ENCODE results near the gene KRTAP16-1.

The KRTAP16-1 gene

DNA sequence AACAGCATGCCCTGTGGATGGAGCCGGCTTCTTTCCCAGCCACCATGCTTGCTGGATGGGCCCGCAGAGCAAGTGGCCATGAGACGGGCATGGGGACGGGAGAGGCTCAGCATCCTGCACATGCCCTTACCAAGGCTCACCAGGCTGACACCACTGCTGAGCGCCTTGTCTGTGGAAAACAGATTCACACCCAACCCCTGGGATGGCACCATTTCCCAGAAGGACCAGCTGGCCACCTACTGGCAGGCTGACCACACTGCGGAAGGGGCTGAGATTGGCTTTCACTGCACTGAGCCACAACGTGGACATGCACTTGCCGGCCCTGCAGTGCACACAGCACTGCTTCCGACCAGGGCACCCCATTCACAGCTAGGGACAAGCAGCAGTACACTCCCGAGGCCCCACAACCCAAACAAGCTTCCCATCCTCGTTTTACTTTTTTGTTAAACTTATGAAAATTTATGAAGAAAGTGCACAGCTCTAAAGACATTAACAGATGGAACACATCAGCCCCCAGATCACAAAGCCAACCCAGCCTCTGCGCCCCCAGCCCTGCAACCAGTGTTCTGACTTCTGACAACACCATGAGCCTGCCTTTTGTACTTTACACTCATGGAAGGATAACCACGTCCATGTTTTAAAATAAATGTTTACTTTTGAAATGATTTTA lies 20.3 kb upstream of the KRTAP16-1 start:
- DNase-seq (ENCODE audit: low read depth): peak; percentile 18

DNA sequence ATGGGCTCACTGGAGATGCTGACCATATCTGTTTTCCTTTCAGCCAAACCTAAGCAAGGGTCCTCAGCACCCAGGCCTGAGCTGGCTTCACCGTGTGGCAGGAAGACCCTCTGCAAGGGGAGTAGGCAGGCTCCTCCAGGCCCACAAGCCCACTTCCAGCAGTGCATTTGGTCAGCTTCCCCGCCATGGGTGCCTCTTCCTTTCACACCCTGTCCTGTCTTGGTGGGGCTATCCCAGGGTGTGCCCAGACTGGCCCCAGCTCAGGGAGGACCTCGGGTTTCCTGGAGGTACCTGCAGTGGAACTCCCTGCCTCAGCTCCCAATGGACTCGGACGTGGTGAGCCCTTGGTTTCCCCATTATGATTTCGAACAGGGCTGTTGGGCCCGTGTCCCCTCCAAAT lies 19.1 kb upstream of the KRTAP16-1 start:
- DNase-seq (ENCODE audit: low read depth): no peak

DNA sequence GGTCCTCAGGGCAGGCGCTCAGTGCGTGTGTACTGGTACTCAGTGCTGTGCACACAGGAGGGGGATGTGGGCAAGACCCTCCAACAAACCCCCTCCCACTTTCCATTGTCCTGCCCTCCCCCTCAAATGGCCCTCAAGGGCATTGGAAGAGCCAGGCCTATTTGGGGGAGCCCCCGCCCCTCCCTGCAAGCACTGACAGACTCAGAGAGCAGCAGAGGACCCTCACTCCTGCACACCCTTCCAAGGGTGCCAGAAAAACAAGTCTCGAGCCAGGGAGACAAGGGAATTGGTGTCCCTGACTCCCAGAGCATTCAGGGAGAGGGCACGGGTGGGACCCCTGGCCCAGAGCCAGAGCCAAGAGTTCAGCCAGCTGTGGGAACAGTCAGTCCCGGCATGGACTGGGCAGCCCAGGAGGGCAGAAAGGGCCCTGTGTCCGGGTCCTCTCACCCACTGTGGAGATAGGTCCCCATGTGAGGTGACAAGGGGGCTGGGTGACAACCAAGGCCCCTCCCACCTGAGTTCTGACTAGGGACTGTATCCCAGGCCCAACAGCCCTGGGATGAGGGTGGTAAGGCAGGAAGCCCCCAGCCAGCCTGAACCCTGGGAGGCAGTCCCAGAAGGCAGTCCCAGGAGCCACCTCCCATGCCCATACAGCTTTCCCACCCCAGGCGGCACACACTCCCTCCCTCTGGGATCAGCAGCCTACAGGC lies 18.5 kb upstream of the KRTAP16-1 start:
- no peak for DNase-seq (ENCODE audit: low read depth)

DNA sequence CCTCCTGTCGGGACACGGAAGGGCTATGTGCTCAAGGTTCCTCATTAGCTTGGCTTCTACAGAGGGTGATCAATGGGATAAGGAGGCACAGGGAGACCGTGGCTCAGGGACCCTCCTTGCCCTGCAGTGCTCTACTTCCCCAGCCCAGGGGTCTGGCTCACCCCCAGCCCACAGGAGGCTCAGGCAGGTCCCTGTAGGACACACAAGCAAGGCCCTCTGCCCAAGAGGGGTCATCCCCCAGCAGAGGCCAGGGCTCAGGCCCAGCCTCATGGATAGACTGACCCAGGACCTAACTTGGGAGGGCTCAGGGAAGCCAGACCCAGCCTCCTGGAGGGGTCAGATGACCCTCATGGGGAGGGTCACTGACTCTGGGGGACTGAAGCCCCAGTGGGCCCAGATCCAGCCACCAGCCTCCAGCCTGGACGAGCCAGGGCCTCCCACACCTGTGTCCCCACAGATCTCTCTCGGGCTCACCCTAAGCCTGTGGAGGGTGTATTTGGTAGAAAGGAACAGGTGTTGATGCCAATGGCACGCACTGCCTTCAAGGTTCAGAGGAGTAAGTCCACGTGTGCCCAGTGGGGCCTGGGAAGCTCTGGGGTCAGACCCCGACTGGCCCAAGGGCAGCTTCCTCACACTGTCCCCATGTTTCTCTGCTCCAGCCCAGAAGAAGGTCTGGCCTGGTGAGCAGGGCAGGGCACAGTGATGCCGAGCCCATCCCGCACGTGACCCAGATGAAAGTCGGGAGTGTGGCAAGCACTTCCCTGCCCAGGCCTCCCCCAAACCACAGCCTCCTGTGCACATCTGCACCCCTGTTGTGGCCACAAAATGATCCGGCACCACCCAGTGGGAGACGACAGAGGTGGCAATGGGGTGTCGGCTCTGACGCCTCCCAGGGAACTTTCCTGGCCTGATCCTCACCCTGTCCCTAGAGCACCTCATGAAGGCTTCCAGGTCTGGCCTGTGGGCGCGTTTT lies 17.4 kb upstream of the KRTAP16-1 start:
- DNase-seq (ENCODE audit: low read depth): no peak

DNA sequence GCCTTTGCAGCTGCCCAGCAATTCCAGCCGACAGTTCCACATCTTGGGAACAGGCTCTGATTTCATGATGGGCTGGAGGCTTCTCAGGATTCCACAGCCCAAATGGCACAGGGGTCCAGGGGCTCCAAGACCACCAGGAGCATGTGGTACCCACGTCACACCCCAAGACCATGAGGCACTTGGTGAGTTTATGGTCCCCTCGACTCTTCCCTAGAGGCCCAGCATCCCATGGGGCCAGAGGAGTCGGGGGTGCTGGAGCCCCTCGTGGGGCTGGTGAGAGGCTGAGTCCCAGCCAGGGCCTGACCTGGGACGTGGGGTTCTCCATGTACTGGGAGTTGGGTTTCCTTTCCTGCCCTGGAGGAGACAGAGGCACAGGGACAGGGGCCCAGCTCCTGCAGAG lies 16.5 kb upstream of the KRTAP16-1 start:
- no peak for DNase-seq (ENCODE audit: low read depth)

DNA sequence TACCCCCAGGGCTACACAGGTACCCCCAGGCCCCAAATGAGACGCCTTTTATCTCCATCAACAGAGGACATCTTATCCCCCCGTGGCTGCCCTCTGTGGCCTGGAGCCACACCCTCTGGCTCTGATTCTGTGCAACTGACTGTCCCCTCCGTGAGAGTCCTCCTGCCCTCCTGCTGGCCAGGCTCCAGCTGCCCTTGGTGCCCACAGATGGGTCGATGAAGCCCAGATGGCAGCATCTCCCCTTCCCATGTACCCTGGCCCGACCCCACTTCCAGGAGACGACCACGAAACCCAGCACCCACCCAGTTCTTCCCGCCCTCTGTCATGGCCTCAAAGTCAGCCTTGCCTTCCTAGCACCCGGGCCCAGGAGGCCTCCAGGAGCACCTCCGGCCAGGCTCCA lies 16.0 kb upstream of the KRTAP16-1 start:
- DNase-seq (ENCODE audit: low read depth): no peak

DNA sequence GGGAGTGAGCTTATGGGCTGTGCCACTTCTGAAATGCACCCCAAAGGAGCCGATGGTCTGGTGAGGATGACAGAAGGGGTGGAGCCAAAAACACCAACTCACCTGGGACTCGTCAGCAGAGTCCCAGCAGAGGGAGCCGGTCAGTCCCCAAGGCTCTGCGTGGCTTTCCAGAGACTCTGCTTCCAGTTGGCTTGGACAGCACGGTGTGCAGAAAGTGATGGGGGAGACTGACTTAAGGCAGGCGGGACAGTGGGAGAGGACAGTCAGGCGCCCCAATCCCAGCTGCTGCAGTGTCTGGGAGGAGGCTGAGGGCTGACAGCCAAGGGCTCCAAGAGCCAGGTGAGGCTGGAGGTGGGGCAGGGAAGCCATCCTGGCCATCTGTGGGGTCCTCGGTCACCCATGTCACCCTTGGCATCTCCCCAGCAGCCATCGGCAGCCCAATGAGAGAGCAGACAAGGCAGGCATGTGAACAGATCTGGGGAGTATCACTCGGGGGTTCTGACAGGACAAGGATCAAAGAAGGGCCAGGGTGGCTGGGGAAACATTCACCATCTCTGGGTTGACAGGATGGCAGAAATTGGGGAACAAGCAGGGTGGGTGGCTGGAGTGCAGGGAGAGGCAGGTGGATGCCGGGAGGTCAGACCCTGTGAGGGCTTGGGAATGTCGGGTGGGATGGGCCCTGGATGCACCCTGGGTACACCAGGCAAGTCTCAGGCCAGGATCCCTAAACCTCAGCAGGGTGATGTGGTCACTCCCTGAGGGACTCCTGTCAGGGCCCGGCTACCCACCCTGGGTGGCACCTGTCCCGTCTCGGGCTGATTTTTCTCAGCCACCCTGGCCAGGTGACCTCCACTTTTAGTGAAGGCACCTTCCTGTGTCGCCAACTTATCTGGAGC lies 15.3 kb upstream of the KRTAP16-1 start:
- DNase-seq (ENCODE audit: low read depth): no peak

DNA sequence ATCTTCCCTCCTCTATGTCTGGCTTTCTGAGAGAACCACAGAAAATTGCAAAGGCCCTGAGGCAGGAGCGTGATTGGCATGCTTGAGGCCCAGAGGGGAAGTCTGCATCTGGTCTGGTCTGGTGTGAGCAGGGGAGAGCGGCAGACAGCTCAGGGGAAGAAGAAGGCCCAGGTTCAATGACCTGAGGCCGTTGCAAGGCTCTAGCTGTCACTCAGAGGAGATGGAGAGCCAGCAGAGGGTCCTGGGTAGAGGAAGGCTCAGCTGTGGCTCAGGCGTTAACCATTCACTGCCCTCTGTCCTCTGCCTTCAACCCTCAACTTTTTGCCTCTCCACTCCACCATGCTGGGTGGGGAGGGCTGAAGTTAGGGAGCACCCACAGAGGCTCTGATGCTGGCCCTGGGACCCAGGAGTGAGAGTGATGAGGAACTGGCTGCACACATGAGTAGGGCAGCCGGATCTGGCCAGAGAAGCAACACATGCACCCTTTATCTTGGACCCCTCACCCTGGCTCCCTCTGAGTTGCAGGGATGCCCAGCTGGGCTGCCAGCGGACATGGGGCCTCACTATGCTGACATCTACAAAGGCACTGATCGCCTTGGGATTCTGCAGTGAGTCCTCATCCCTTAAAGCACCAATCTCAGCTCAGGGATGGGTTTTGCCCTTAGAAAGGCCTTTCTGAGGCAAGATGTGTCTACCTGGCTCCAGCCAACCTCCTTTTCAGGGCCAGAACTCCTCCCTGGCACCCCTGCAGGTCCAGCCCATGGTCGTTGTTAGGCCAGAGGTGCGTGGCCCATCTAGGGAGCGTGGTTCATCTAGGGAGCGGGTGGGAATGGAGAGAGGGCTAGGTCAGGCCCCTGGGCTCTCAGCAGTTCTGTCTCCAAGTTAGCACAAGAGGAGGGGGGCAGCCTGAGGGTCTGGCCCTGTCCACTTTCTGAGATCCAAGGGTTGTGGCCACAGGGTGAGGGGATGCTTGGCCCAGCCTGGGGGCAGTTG lies 14.1 kb upstream of the KRTAP16-1 start:
- no peak for DNase-seq (ENCODE audit: low read depth)

DNA sequence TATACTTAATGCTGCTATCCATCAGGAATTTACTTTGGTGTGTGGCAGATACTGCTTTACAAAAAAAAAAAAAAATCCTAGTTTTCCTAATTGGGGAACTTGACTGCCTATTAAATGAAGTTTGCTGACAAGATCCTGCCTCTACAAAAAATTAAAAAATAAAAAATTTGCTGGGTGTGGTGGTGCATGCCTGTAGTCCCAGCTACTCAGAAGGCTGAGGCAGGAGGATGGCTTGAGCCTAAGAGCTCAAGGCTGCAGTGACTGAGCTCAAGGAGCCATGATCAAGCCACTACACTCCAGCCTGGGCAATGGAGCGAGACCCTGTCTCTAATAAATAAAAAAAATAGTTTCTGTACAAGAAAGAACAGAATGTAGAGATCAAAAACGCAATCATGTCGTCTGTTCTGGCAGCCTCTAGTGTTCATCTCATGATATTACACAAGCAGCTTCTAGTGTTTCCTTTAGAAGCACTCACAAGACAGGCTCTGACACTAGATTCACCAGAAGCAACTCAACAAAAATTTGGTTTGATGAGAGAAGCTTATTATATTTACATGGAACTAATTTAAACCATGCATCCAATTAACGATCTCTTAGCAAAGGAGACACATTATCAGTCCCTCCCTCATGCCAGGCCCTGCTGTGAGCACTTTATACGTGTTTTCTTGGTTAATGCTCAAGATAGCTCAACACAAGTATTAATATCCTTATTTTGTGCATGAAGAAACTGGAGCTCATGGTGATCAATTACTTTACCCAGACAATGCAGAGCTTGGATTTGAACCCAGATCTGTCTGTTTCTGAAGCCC lies 13.2 kb upstream of the KRTAP16-1 start:
- peak; percentile 18 for DNase-seq (ENCODE audit: low read depth)

DNA sequence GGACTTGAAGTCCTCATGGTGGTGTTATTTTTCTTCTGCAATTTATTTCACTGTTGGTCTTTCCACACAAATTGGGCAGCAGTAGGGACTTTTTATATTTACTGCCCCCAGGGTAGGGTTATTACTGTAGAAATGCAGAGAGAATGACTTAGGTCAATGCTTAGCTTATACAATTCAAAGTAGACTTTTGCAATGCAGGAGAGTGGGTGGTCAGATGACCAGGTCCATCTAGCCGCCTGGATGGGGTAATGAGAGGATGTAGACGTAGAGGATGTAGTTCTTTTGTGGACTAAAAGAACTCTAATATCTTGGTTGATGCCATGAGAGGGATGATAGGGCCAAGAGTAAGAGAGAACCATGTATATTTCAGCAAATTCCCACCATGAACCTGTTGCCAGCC lies 9.1 kb upstream of the KRTAP16-1 start:
- DNase-seq (ENCODE audit: low read depth): no peak

DNA sequence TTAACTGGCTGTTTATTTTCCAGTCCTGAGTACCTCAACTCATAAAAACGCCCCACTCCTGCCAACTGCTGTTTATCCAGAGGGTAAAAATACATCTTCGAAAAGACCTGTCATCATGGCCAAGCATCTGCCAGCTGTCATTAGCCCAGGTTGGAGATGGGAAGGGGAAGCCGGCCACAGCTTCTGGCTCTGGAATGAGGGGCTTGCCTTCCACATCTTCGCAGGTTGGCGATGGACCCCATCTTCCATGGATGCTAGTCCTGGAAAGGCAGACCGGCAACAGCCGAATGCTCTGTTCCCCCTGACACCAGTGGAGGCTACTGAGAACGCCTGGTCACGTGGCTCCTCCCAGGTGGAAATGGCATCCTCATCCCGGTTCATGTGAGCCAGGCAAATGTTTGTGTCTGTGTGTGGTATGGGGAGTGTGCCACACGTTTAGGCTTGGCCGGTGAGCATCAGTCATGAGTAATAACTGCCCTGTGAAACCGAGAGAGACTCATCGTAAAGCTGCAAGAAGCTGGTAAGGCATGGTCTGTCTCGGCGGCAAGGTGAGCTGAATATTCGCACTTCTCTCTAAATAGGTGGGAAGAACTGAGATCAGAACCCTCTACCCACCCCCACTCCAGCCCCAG lies 6.8 kb upstream of the KRTAP16-1 start:
- no peak for DNase-seq (ENCODE audit: low read depth)

DNA sequence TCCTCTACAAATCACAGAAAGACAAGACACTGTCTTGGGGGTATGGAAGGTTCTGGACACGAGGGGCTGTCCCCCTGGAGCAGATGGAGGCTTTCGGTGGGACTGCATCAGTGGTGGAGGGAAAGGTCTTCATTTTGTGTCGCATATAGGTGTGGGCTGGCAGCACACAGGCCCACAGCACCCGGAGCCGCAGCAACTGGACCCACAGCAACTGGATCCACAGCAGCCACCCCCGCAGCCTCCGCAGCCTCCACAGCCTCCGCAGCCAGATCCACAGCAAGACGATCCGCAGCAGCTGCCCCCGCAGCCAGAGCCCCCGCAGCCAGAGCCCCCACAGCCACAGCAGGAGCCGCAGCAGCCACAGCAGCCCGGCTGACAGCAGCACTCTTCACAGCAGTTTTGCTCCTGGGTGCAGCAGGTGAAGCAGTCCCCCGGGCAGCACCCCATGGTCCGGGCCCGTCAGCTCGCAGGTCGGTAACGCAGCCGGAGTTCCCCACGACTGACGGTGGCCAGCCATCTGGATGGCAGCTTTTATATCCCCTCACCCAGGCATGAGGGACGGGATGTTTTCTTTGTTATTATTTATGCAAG lies 6.2 kb upstream of the KRTAP16-1 start, which contains the start of gene KRTAP17-1:
Gene KRTAP17-1, minus strand, starts transcription at position 507 of the 591 bp plus-strand sequence. Its CDS starts 60 bp downstream, at position 447.
- no peak for DNase-seq (ENCODE audit: low read depth)

DNA sequence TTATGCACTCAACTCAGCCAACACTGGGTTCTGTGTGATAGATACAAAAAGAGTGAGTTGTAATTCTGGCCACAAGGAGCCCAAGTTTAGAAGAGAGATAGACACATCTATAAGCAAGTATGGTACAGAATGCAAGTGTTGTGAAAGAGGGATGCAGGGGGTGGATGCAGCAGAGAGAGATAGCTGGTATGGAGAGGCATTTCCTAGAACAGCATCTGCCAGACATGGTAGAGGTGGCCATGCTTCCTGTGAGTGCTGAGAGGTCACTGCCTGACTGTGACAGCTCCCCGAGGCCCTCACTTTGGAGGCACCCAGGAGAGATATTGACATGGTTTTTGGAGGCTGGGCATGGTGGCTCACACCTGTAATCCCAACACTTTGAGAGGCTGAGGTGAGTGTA lies 2.0 kb upstream of the KRTAP16-1 start:
- no peak for DNase-seq (ENCODE audit: low read depth)

DNA sequence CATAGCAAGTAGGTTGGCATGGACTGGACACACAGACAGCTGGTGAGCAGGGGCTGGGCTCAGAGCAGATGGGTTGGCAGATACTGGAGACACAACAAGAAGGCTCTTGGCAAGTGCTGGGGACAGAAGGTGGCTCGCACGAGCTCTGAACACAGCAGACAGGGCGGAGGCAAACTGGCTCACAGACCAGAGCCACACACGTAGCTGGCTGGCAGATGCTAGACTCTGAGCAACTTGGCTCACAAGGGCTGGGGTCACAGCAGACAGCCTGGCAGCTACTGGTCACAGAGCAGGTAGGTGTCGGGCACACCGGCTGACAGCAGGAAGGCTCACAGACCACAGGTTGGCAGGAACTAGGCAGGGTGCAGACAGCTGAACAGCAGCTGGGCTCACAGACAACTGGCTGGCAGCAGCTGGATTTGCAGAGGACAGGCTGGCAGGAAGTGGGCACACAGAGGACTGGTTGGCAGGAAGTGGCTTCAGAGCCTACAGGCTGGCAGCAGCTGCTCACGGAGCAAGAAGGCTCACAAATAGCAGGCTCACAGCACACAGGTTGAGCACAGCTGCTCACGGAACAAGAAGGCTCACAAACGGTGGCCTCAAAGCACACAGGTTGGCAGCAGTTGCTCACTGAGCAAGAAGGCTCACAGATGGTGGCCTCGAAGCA lies 725 bp downstream of the KRTAP16-1 start:
- DNase-seq (ENCODE audit: low read depth): no peak

DNA sequence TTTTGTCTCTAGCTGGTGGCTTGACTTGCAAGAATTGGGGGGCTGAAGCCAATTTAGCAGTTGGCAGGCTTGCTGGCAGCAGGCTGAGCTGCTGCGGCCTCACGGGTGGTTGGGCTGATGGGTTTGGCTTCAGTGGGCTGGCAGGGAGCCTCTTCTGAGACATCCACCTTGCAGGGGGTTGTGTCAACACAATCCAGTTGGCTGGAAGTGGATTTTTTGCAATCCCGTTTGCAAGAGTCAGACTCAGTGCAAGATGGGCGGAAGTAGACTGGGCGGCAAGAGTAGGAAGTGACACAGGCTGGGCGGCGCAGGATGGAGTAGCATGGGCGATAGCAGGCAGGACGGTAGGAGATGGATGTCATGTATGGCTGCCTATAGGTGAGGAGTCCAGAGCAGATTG lies 1.5 kb downstream of the KRTAP16-1 start:
- no peak for DNase-seq (ENCODE audit: low read depth)

DNA sequence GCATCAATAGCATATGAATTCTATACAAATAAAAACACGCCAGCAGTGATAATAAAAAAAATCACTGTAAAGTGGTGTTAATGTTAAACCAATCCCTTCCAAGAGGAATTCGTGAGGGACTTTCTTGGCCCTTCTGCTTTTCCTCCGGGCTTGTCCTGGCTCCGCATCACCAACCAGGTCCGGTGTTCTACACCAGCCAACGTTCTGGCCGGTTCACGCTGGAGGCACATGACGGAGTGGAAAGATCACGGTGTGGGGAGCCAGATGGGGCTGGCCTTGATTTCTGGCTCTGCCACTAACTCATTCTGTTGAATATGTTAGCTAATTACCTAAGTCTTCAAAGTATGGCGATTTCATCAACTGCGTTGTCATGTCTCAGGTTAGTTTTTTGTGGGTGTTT lies 5.0 kb downstream of the KRTAP16-1 start:
- DNase-seq (ENCODE audit: low read depth): no peak

DNA sequence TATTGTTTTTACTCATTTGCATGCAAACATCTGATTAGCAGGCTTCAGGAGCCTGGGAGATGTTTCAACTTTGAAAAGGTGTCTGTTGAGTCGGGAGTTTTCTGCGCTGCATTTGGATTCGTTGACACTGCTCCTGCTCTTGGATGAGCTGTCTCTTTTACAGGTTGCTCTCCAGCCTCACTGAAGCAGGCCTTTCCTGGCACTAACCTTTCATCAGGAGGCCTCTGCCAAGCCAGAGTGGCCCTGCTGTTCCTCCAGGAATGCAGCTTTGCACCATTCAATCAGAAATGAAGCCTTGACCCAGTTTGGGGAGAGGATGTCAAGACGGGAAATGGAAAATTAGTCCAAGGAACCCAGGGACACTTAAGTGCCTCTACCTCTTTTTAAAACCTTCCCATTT lies 6.1 kb downstream of the KRTAP16-1 start:
- DNase-seq (ENCODE audit: low read depth): no peak
